Right lobe of liver (tissue), 6 donors: Measurements from ENCODE around the gene ADARB2. TPM values are rescaled to one million over a fixed set of nuclear protein-coding genes. Genes with fewer than 3 reads are reported as not detected.

Source experiments
- ATAC-seq, 4 donors: fragments of 200-7000 bp; cut with Tn5 transposase; one replicate each; pipeline ENCODE4 v1.9.1; 2020; ENCODE audit warnings: mild to moderate bottlenecking in 4 of 4, moderate library complexity in 4 of 4
- DNase-seq, 3 donors: peaks; one replicate each; pipeline ENCODE4 v3.0.0-alpha.2; 2020
- H3K27ac ChIP-seq, 3 donors: fragments of 200-600 bp; one replicate each; pipeline ENCODE4 v1.8.0; 2022
- H3K27me3 ChIP-seq, 2 donors: fragments of 200-600 bp; one replicate each; pipeline ENCODE4 v1.8.0; 2022
- H3K36me3 ChIP-seq, 4 donors: fragments of 200-600 bp; sonication (generic) in 1 of 4; one replicate each; pipeline versions ENCODE4 v1.5.1 to v1.8.0; 2017 to 2022; ENCODE audit warnings: control low read depth in 1 of 4
- H3K4me1 ChIP-seq, 4 donors: fragments of 200-600 bp; sonication (generic) in 1 of 4; one replicate each; pipeline versions ENCODE4 v1.5.1 to v1.8.0; 2017 to 2022; ENCODE audit warnings: control low read depth in 1 of 4
- H3K4me3 ChIP-seq, 3 donors: fragments of 200-600 bp; one replicate each; pipeline ENCODE4 v1.8.0; 2022
- H3K9me3 ChIP-seq, 4 donors: fragments of 200-600 bp; sonication (generic) in 1 of 4; one replicate each; pipeline versions ENCODE4 v1.5.1 to v1.8.0; 2017 to 2022; ENCODE audit warnings: control low read depth in 1 of 4
- CTCF ChIP-seq, 4 donors: fragments of 200-600 bp in 3 of 4; fragments of 450-650 bp in 1 of 4; IDR thresholded peaks; one replicate each; pipeline versions ENCODE4 v1.5.1 to v1.8.0; 2016 to 2022; ENCODE audit warnings: antibody characterized with exemption in 4 of 4, mild to moderate bottlenecking in 2 of 4
- POLR2A ChIP-seq: fragments of 450-650 bp; IDR thresholded peaks from one replicate; pipeline ENCODE4 v1.6.1; 2017; ENCODE audit warnings: antibody characterized with exemption, mild to moderate bottlenecking
- WGBS: methylation state at CpG from one replicate; pipeline ENCODE4 v1.1.6; 2018; ENCODE audit warnings: low coverage, low lambda C conversion rate; ENCODE audit not compliant: insufficient coverage; ENCODE audit errors: missing lambda C conversion rate; 5-methylcytosine and 5-hydroxymethylcytosine counted together
- intact Hi-C, 2 donors: fragments of 100-400 bp; cut with DNase I; formaldehyde crosslinking; loops; one replicate each; pipeline versions ENCODE4 v1.11.2 to v1.14.1; 2022
- total RNA-seq, 6 experiments: library from RNA; depleted of rRNA in 2 of 6; stranded (reverse); fragments of >200 nt in 2 of 6; fragmentation: NEBNext Ultra II Directional in 3 of 6; extraction: Animal tissue kit (Norgen Biotek cat#: 25700) in 3 of 6; gene quantifications; one replicate each; pipeline versions ENCODE4 v1.1.0 to v1.2.4, GENCODE V29; 2016 to 2023
- donor health status: DM: no; HTN: yes; CAD: no.
- donor health status: DM: no; HTN: no; CAD: no.
- donor health status: DM: no; HTN: no; CAD: no.
- donor health status: DM: no; HTN: yes; CAD: no.
- donor health status: DM: no; HTN: yes; CAD: no.

The ADARB2 gene
- total RNA-seq, 6 experiments from 2014 or later, result 0.07 to 0.68 (median 0.42) TPM

- DNase-seq (no peak), ATAC-seq (no peak)
- H3K4me3 ChIP-seq, result no peak overlapping the region
- no peaks in the 10 kb centered on the region for H3K9me3 ChIP-seq
- no peak for TF ChIP-seq CTCF (IDR thresholded peaks at IDR 0.05)
- no peak for TF ChIP-seq POLR2A
- H3K36me3 ChIP-seq, result no peaks in the 10 kb centered on the region
- H3K4me1 ChIP-seq, result no peaks in the 10 kb centered on the region
- WGBS, result 22% methylated on average over 1 of the region's 1 CpG
- intact Hi-C loops, result no loop called here
- H3K27me3 ChIP-seq, result no peaks in the 10 kb centered on the region
- H3K27ac ChIP-seq, result no peak overlapping the region
Measured at GRCh38 chr10:1370298-1370697, 367.0 kb downstream of the ADARB2 start.

- no peaks in the 10 kb centered on the region for H3K36me3 ChIP-seq
- H3K27ac ChIP-seq, result no peak overlapping the region
- H3K4me3 ChIP-seq, result no peak overlapping the region
- WGBS, result 38% methylated on average over 7 of the region's 7 CpGs
- ATAC-seq, result no peak
- TF ChIP-seq CTCF (IDR thresholded peaks at IDR 0.05) (no peak), POLR2A (no peak)
- H3K9me3 ChIP-seq, result no peaks in the 10 kb centered on the region
- H3K4me1 ChIP-seq, result no peaks in the 10 kb centered on the region
- intact Hi-C loops, result no loop called here
- no peaks in the 10 kb centered on the region for H3K27me3 ChIP-seq
- DNase-seq, result no peak
Measured at GRCh38 chr10:1369665-1370064, 367.7 kb downstream of the ADARB2 start.

GRCh38 chr10:1369197-1369596, 368.1 kb downstream of the ADARB2 start:
- no peak overlapping the region for H3K4me3 ChIP-seq
- no peaks in the 10 kb centered on the region for H3K4me1 ChIP-seq
- no peaks in the 10 kb centered on the region for H3K27me3 ChIP-seq
- TF ChIP-seq POLR2A, result no peak
- no peak for TF ChIP-seq CTCF (IDR thresholded peaks at IDR 0.05)
- intact Hi-C loops, result no loop called here
- no peaks in the 10 kb centered on the region for H3K9me3 ChIP-seq
- H3K27ac ChIP-seq, result no peak overlapping the region
- no peaks in the 10 kb centered on the region for H3K36me3 ChIP-seq
- ATAC-seq (no peak), DNase-seq (no peak)
- WGBS, result 46% methylated on average over 6 of the region's 7 CpGs

GRCh38 chr10:1368842-1369171, 368.5 kb downstream of the ADARB2 start:
- ATAC-seq, result peak; percentile 50 to 73 (median 68)
- H3K27me3 ChIP-seq, result no peaks in the 10 kb centered on the region
- no peaks in the 10 kb centered on the region for H3K36me3 ChIP-seq
- intact Hi-C loops, result no loop called here
- no peak for DNase-seq
- WGBS, result 27% methylated on average over 10 of the region's 14 CpGs
- no peaks in the 10 kb centered on the region for H3K4me1 ChIP-seq
- peak; percentile 18 to 49 (median 39) for TF ChIP-seq CTCF (IDR thresholded peaks at IDR 0.05)
- TF ChIP-seq POLR2A, result no peak
- no peak overlapping the region for H3K4me3 ChIP-seq
- H3K9me3 ChIP-seq, result no peaks in the 10 kb centered on the region
- H3K27ac ChIP-seq, result no peak overlapping the region
